Natural killer cell (primary cell): Measurements from ENCODE around the gene PLG. TPM values are rescaled to one million over a fixed set of nuclear protein-coding genes. Genes with fewer than 3 reads are reported as not detected.
"Not testable (repeated sequence)": the region's sequence is repeated elsewhere in the genome, so short reads cannot be mapped to it uniquely, and the experiment has no call there.

Source experiments
- ATAC-seq, 3 donors: fragments of 150-1000 bp in 2 of 3; fragments of 200-7000 bp in 1 of 3; cut with Tn5 transposase; 1 replicate in 1 of 3; 2 replicates in 2 of 3; pipeline ENCODE4 v1.10.0; 2021; ENCODE audit warnings: mild to moderate bottlenecking in 2 of 3, moderate library complexity in 2 of 3
- DNase-seq, 2 donors: peaks; one replicate each; pipeline versions ENCODE4 v3.0.0 to v3.0.0-alpha.2; 2013 to 2021; ENCODE audit warnings: mixed read lengths in 1 of 2
- H3K27ac ChIP-seq: one replicate; pipeline ENCODE4 v1.5.1; 2013; ENCODE audit warnings: mild to moderate bottlenecking, low read length
- H3K27me3 ChIP-seq: one replicate; pipeline ENCODE4 v1.6.1; 2013; ENCODE audit warnings: low read length; ENCODE audit not compliant: control insufficient read depth, insufficient read depth
- H3K36me3 ChIP-seq: one replicate; pipeline ENCODE4 v1.6.1; 2013; ENCODE audit warnings: low read length; ENCODE audit not compliant: control insufficient read depth, insufficient read depth
- H3K4me1 ChIP-seq: one replicate; pipeline ENCODE4 v1.6.1; 2013; ENCODE audit warnings: low read length; ENCODE audit not compliant: control insufficient read depth, insufficient read depth
- H3K4me3 ChIP-seq: one replicate; pipeline ENCODE4 v1.5.1; 2013; ENCODE audit warnings: low read length
- H3K9me3 ChIP-seq: one replicate; pipeline ENCODE4 v1.6.1; 2013; ENCODE audit warnings: low read length; ENCODE audit not compliant: control insufficient read depth, insufficient read depth
- H3K27ac Mint-ChIP-seq, 2 donors: one replicate each; pipeline ENCODE4 v1.8.0; 2022; ENCODE audit warnings: mild to moderate bottlenecking in 2 of 2, mixed read lengths in 2 of 2, moderate library complexity in 1 of 2
- H3K27me3 Mint-ChIP-seq, 2 donors: one replicate each; pipeline ENCODE4 v1.8.0; 2022; ENCODE audit warnings: low read depth in 2 of 2, mixed read lengths in 2 of 2
- H3K36me3 Mint-ChIP-seq: one replicate; pipeline ENCODE4 v1.8.0; 2022; ENCODE audit warnings: mixed read lengths
- H3K4me1 Mint-ChIP-seq, 2 donors: one replicate each; pipeline ENCODE4 v1.8.0; 2022; ENCODE audit warnings: mixed read lengths in 2 of 2
- H3K4me3 Mint-ChIP-seq: one replicate; pipeline ENCODE4 v1.8.0; 2022; ENCODE audit warnings: mild to moderate bottlenecking, moderate library complexity, mixed read lengths
- H3K9me3 Mint-ChIP-seq, 2 donors: one replicate each; pipeline ENCODE4 v1.8.0; 2022; ENCODE audit warnings: mixed read lengths in 2 of 2
- WGBS: methylation state at CpG from one replicate; pipeline ENCODE4 v1.1.7; 2013; ENCODE audit warnings: missing lambda C conversion rate; ENCODE audit not compliant: insufficient coverage; 5-methylcytosine and 5-hydroxymethylcytosine counted together
- intact Hi-C: fragments of 100-400 bp; cut with micrococcal nuclease; formaldehyde crosslinking; loops from one replicate; pipeline ENCODE4 v1.14.2; 2022
- total RNA-seq, 4 donors: library from RNA; stranded (reverse); fragments of 120-200 nt in 1 of 4; gene quantifications; one replicate each; pipeline versions ENCODE4 v1.2.3 to v1.2.4, GENCODE V29; 2013 to 2022
- TF ChIP-seq, protein P1 (sequence below): fragments of 200-600 bp; IDR thresholded peaks from one replicate; pipeline ENCODE4 v1.8.0; 2022; ENCODE audit warnings: antibody characterized with exemption

The PLG gene
- total RNA-seq, 3 donors from 2014 or later (not counting 1 experiment from before 2014, with no cell fraction given), result not detected

DNA sequence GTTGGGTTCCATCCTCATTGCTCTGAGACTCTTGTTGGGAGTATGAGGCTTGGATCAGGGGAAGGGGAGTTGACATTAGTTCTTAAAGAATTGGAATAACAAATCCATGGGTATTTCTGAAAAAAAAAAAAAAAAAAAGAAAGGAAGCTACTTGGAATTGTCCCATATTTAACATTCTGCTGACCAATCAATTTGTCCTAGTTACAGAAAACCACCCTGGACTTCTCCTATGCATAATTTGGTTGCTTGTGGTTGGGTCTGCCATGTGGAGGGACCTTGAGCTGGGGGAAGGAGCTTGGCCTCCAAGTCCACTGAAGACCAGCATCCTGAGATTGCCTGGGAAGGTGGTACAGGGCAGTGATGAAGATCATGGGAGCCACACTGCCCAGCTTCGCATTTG lies 32.6 kb downstream of the PLG start:
- Mint-ChIP-seq H3K27me3 (peaks cover 0 to 3% of the 10 kb centered on the region in 2 donors), H3K27ac (no peak overlapping the region), H3K9me3 (no peaks in the 10 kb centered on the region), H3K36me3 (no peaks in the 10 kb centered on the region), H3K4me1 (no peaks in the 10 kb centered on the region), H3K4me3 (no peak overlapping the region)
- WGBS, result 100% methylated on average over 1 of the region's 1 CpG
- H3K27ac ChIP-seq, result no peak overlapping the region
- H3K4me1 ChIP-seq, result no peaks in the 10 kb centered on the region
- no peaks in the 10 kb centered on the region for H3K9me3 ChIP-seq
- DNase-seq (no peak), ATAC-seq (no peak)
- H3K36me3 ChIP-seq, result no peaks in the 10 kb centered on the region
- TF ChIP-seq, protein P1, sequence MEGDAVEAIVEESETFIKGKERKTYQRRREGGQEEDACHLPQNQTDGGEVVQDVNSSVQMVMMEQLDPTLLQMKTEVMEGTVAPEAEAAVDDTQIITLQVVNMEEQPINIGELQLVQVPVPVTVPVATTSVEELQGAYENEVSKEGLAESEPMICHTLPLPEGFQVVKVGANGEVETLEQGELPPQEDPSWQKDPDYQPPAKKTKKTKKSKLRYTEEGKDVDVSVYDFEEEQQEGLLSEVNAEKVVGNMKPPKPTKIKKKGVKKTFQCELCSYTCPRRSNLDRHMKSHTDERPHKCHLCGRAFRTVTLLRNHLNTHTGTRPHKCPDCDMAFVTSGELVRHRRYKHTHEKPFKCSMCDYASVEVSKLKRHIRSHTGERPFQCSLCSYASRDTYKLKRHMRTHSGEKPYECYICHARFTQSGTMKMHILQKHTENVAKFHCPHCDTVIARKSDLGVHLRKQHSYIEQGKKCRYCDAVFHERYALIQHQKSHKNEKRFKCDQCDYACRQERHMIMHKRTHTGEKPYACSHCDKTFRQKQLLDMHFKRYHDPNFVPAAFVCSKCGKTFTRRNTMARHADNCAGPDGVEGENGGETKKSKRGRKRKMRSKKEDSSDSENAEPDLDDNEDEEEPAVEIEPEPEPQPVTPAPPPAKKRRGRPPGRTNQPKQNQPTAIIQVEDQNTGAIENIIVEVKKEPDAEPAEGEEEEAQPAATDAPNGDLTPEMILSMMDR, result no peak
- H3K4me3 ChIP-seq, result no peak overlapping the region
- no peaks in the 10 kb centered on the region for H3K27me3 ChIP-seq
- intact Hi-C loops, result no loop called here

- H3K36me3 Mint-ChIP-seq, result no peaks in the 10 kb centered on the region
- no peak overlapping the region for H3K27ac Mint-ChIP-seq
- no peak for DNase-seq
- ATAC-seq, result no peak
- intact Hi-C loops, result no loop called here
- WGBS, result 63% methylated on average over 2 of the region's 3 CpGs
- Histone ChIP-seq H3K9me3 (no peaks in the 10 kb centered on the region), H3K27ac (no peak overlapping the region), H3K4me1 (no peaks in the 10 kb centered on the region), H3K4me3 (no peak overlapping the region), H3K27me3 (no peaks in the 10 kb centered on the region), H3K36me3 (no peaks in the 10 kb centered on the region)
- H3K4me3 Mint-ChIP-seq, result no peak overlapping the region
- H3K27me3 Mint-ChIP-seq, result peaks cover 0 to 3% of the 10 kb centered on the region in 2 donors
- H3K4me1 Mint-ChIP-seq, result no peaks in the 10 kb centered on the region
- H3K9me3 Mint-ChIP-seq, result no peaks in the 10 kb centered on the region
- TF ChIP-seq, protein P1, result no peak
These were observed 33.5 kb downstream of the PLG start for GRCh38 chr6:160735523-160735922.

- no peak overlapping the region for H3K27ac ChIP-seq
- no peaks in the 10 kb centered on the region for H3K9me3 ChIP-seq
- no peak for DNase-seq
- ATAC-seq, result no peak
- Mint-ChIP-seq H3K4me3 (no peak overlapping the region), H3K27me3 (peaks cover 0 to 3% of the 10 kb centered on the region in 2 donors), H3K36me3 (no peaks in the 10 kb centered on the region), H3K9me3 (no peaks in the 10 kb centered on the region), H3K27ac (no peak overlapping the region), H3K4me1 (no peaks in the 10 kb centered on the region)
- H3K27me3 ChIP-seq, result no peaks in the 10 kb centered on the region
- TF ChIP-seq, protein P1, result no peak
- no peak overlapping the region for H3K4me3 ChIP-seq
- intact Hi-C loops, result no loop called here
- no peaks in the 10 kb centered on the region for H3K36me3 ChIP-seq
- H3K4me1 ChIP-seq, result no peaks in the 10 kb centered on the region
- 86% methylated on average over 5 of the region's 5 CpGs for WGBS
These were observed 35.9 kb downstream of the PLG start for GRCh38 chr6:160737934-160738333.

- H3K4me1 Mint-ChIP-seq, result no peaks in the 10 kb centered on the region
- no peaks in the 10 kb centered on the region for H3K36me3 ChIP-seq
- peaks cover 0 to 12% of the 10 kb centered on the region in 2 donors for H3K27me3 Mint-ChIP-seq
- H3K4me1 ChIP-seq, result no peaks in the 10 kb centered on the region
- intact Hi-C loops, result no loop called here
- H3K27ac Mint-ChIP-seq, result no peak overlapping the region
- no peaks in the 10 kb centered on the region for H3K9me3 ChIP-seq
- H3K36me3 Mint-ChIP-seq, result no peaks in the 10 kb centered on the region
- TF ChIP-seq, protein P1, result no peak
- no peak overlapping the region for H3K4me3 Mint-ChIP-seq
- DNase-seq (no peak), ATAC-seq (no peak)
- H3K27ac ChIP-seq, result no peak overlapping the region
- WGBS, result 86% methylated on average over 4 of the region's 6 CpGs
- peaks cover 0 to 4% of the 10 kb centered on the region in 2 donors for H3K9me3 Mint-ChIP-seq
- H3K4me3 ChIP-seq, result no peak overlapping the region
- H3K27me3 ChIP-seq, result no peaks in the 10 kb centered on the region
These were observed 37.9 kb downstream of the PLG start for GRCh38 chr6:160739955-160740354.

GRCh38 chr6:160741012-160741411 lies 39.0 kb downstream of the PLG start:
- ATAC-seq, H3K27ac ChIP-seq, H3K36me3 Mint-ChIP-seq, intact Hi-C loops, H3K27ac Mint-ChIP-seq, H3K4me3 ChIP-seq, H3K4me1 Mint-ChIP-seq, H3K36me3 ChIP-seq, H3K9me3 ChIP-seq, H3K4me3 Mint-ChIP-seq, H3K9me3 Mint-ChIP-seq, H3K4me1 ChIP-seq, H3K27me3 ChIP-seq, DNase-seq: not testable (repeated sequence)
- 72% methylated on average over 7 of the region's 7 CpGs for WGBS
- peaks cover 0 to 12% of the 10 kb centered on the region in 2 donors for H3K27me3 Mint-ChIP-seq
